Panc1 (cell line): ENCODE data around the gene DNPEP. TPM values are rescaled to one million over a fixed set of nuclear protein-coding genes. Genes with fewer than 3 reads are reported as not detected.

Experiments
- ATAC-seq: fragments of 200-7000 bp; cut with Tn5 transposase; 2 replicates; pipeline ENCODE4 v1.9.1; 2020; ENCODE audit warnings: mild to moderate bottlenecking, moderate library complexity
- BruUV-seq: library from RNA; stranded (reverse); fragments of 400-500 nt; replicated peaks from 2 replicates; lab custom pipeline; 2021; lab: Mats Ljungman, UMichigan
- CTCF ChIA-PET: fragments of 300-600 bp; sonication (Branson Sonifier 250); formaldehyde crosslinking; loops from one replicate; lab custom pipeline; 2022; ENCODE audit warnings: antibody characterized with exemption; lab: Charles Lee
- POLR2A ChIA-PET: fragments of 300-600 bp; sonication (Branson Sonifier 250); formaldehyde crosslinking; loops from one replicate; lab custom pipeline; 2022; ENCODE audit warnings: antibody characterized with exemption; lab: Charles Lee
- DNase-seq: peaks from one replicate; pipeline ENCODE4 v3.0.0-alpha.2; 2010; ENCODE audit warnings: low read depth, low spot score
- H3K27ac ChIP-seq: 2 replicates; pipeline ENCODE4 v1.5.1; 2011; ENCODE audit warnings: mild to moderate bottlenecking, low read length, inconsistent platforms
- H3K27me3 ChIP-seq: fragments of 200-500 bp; sonication (Bioruptor generic); 2 replicates; pipeline ENCODE4 v1.6.0; 2014; ENCODE audit warnings: low read length, inconsistent platforms; ENCODE audit not compliant: control insufficient read depth, insufficient read depth
- H3K36me3 ChIP-seq: fragments of 200-500 bp; sonication (Bioruptor generic); 2 replicates; pipeline ENCODE4 v1.5.1; 2014; ENCODE audit warnings: inconsistent platforms, mild to moderate bottlenecking, low read length, moderate library complexity; ENCODE audit not compliant: control insufficient read depth, insufficient read depth
- H3K4me1 ChIP-seq: 2 replicates; pipeline ENCODE4 v1.5.1; 2011; ENCODE audit warnings: inconsistent platforms, mild to moderate bottlenecking, low read length, moderate library complexity; ENCODE audit not compliant: control insufficient read depth, insufficient read depth
- H3K4me3 ChIP-seq, 2 experiments: 2 replicates each; pipeline ENCODE4 v1.5.1; 2011 to 2012; ENCODE audit warnings: low read depth in 2 of 2, low read length in 2 of 2, mild to moderate bottlenecking in 2 of 2, inconsistent platforms in 1 of 2, moderate library complexity in 1 of 2
- H3K9me3 ChIP-seq: fragments of 200-500 bp; sonication (Bioruptor generic); 2 replicates; pipeline ENCODE4 v1.5.1; 2014; ENCODE audit warnings: low read depth, mild to moderate bottlenecking, inconsistent platforms, low read length, moderate library complexity; ENCODE audit not compliant: control insufficient read depth, insufficient read depth
- CTCF ChIP-seq: fragments of 450-650 bp; IDR thresholded peaks from 2 replicates; pipeline ENCODE4 v1.5.1; 2017; ENCODE audit warnings: mild to moderate bottlenecking
- POLR2AphosphoS5 ChIP-seq: IDR thresholded peaks from 2 replicates; pipeline ENCODE4 v1.6.1; 2012; ENCODE audit warnings: mild to moderate bottlenecking, low read depth, low read length, moderate library complexity
- SIN3A ChIP-seq: IDR thresholded peaks from 2 replicates; pipeline ENCODE4 v1.6.1; 2012; ENCODE audit warnings: low read depth, mild to moderate bottlenecking, low read length, moderate library complexity, borderline replicate concordance; ENCODE audit not compliant: insufficient read depth
- TCF7L2 ChIP-seq: IDR thresholded peaks from 2 replicates; pipeline ENCODE4 v1.6.1; 2011; ENCODE audit warnings: mild to moderate bottlenecking, low read depth, low read length, inconsistent platforms
- in situ Hi-C: cut with HindIII; loops from 2 replicates; pipeline ENCODE4 v1.10.0; 2016; ENCODE audit warnings: low sequenced_read_pairs, low pct_unique_long_range_greater_than_20kb
- intact Hi-C: fragments of 100-400 bp; cut with micrococcal nuclease; formaldehyde crosslinking; loops from one replicate; pipeline ENCODE4 v1.10.0; 2022; ENCODE audit not compliant: unreplicated experiment
- total RNA-seq: library from RNA; stranded (reverse); gene quantifications from one replicate; pipeline ENCODE4 v1.2.1, GENCODE V29; 2021; ENCODE audit not compliant: unreplicated experiment
- TF ChIP-seq, protein P1 (sequence below), 2 experiments: IDR thresholded peaks; 2 replicates each; pipeline ENCODE4 v1.6.1; 2011 to 2012; ENCODE audit warnings: low read depth in 2 of 2, control low read depth in 1 of 2, low read length in 1 of 2, mild to moderate bottlenecking in 1 of 2, moderate library complexity in 1 of 2; ENCODE audit not compliant: insufficient read depth in 1 of 2

The DNPEP gene
- total RNA-seq, 1 experiment from 2014 or later, result 107 TPM

DNA sequence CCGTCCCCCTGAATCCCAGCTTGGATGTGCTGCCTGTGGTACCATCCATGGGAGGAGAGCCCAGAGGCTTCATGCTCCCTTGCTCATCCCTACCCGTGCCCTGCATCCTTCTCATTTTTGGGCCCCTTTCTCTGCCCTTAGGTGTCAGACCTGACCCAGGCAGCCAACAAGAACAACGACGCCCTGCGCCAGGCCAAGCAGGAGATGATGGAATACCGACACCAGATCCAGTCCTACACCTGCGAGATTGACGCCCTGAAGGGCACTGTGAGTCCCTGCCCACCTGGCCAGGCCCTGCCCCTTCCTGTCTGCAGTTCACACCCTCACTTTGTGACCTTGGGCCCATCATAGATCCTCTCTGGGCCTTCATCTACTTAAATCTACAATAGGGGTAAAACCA is 33.0 kb upstream of the DNPEP start:
- Histone ChIP-seq H3K27me3 (no peaks in the 10 kb centered on the region), H3K4me3 (no peak overlapping the region), H3K4me1 (no peaks in the 10 kb centered on the region; the same call in 1 of the 2 replicates), H3K27ac (no peak overlapping the region), H3K36me3 (no peaks in the 10 kb centered on the region), H3K9me3 (no peaks in the 10 kb centered on the region)
- ChIA-PET CTCF (interaction anchor here (0.9 kb wide), 1 partner anchor 109 kb away, joined by 3 read pairs; no protein-coding TSS in a partner anchor), POLR2A (no interaction called here)
- TF ChIP-seq SIN3A (no peak), POLR2AphosphoS5 (no peak), TCF7L2 (no peak), CTCF (no peak)
- TF ChIP-seq, protein P1, sequence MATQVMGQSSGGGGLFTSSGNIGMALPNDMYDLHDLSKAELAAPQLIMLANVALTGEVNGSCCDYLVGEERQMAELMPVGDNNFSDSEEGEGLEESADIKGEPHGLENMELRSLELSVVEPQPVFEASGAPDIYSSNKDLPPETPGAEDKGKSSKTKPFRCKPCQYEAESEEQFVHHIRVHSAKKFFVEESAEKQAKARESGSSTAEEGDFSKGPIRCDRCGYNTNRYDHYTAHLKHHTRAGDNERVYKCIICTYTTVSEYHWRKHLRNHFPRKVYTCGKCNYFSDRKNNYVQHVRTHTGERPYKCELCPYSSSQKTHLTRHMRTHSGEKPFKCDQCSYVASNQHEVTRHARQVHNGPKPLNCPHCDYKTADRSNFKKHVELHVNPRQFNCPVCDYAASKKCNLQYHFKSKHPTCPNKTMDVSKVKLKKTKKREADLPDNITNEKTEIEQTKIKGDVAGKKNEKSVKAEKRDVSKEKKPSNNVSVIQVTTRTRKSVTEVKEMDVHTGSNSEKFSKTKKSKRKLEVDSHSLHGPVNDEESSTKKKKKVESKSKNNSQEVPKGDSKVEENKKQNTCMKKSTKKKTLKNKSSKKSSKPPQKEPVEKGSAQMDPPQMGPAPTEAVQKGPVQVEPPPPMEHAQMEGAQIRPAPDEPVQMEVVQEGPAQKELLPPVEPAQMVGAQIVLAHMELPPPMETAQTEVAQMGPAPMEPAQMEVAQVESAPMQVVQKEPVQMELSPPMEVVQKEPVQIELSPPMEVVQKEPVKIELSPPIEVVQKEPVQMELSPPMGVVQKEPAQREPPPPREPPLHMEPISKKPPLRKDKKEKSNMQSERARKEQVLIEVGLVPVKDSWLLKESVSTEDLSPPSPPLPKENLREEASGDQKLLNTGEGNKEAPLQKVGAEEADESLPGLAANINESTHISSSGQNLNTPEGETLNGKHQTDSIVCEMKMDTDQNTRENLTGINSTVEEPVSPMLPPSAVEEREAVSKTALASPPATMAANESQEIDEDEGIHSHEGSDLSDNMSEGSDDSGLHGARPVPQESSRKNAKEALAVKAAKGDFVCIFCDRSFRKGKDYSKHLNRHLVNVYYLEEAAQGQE (IDR thresholded peaks at IDR 0.05; ENCODE audit: insufficient read depth in 1 of 2, low read depth in 2 of 2, low read length in 1 of 2), result no peak
- in situ Hi-C loops (no loop called here), intact Hi-C loops (no loop called here)
- DNase-seq (no peak), ATAC-seq (no peak)
- no TSS peak for BruUV-seq

- no peak for ATAC-seq
- intact Hi-C loops, result no loop called here
These were observed 31.9 kb upstream of the DNPEP start for GRCh38 chr2:219419331-219420197.

More at GRCh38 chr2:219419331-219420197, 31.9 kb upstream of the DNPEP start:
- DNase-seq, result no peak
- Histone ChIP-seq H3K4me3 (no peak overlapping the region), H3K36me3 (no peaks in the 10 kb centered on the region), H3K27ac (no peak overlapping the region), H3K27me3 (no peaks in the 10 kb centered on the region), H3K9me3 (no peaks in the 10 kb centered on the region), H3K4me1 (no peaks in the 10 kb centered on the region; the same call in 1 of the 2 replicates)
- TF ChIP-seq CTCF (no peak), POLR2AphosphoS5 (no peak), SIN3A (no peak), TCF7L2 (no peak)
- TF ChIP-seq, protein P1 (IDR thresholded peaks at IDR 0.05; ENCODE audit: insufficient read depth in 1 of 2, low read depth in 2 of 2, low read length in 1 of 2), result no peak
- in situ Hi-C loops, result no loop called here
- no TSS peak for BruUV-seq
- CTCF ChIA-PET, result interaction anchor here (0.6 kb wide), 1 partner anchor 11 kb away, joined by 8 read pairs; no protein-coding TSS in a partner anchor
- POLR2A ChIA-PET, result no interaction called here
